ENCODE data around the gene C20orf141. TPM values are rescaled to one million over a fixed set of nuclear protein-coding genes. Genes with fewer than 3 reads are reported as not detected.

C20orf141 gene
- total RNA-seq, 1 experiment from 2014 or later = not detected

DNA sequence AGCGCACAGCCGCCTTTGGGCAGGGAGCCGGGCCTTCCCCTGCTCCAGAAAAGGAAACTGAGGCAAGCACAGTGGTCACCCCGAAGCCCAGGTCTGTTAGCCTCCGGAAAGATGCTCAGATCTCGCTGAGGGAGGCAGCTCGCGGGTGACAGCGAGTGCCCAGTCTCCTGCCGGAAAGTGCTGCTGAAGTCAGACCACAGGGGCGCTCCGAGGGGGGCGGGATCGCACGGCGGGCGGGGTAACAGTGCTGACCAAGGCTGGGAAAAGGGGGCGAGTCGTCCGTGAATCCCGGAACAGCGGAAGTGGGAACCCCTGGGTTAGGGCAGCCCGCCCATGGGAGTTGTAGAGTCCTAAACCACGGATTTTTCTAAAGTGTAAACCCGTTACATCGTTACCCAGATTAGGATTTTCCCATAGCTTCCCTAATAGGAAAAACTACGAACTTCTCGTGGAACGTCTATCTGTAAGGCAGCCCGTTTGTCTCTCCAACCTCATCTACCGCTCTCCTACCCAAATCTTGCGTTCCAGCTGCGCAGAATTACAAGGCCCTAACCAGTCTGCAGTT, 26.3 kb downstream of the C20orf141 start:
- Histone ChIP-seq H3K4me2 (ENCODE audit: low read depth, low read length, poor library complexity, severe bottlenecking) (peak overlapping the region; percentile 96), H3K27me3 (ENCODE audit: low read length) (no peaks in the 10 kb centered on the region), H3K36me3 (ENCODE audit: insufficient read depth, low read length) (no peaks in the 10 kb centered on the region), H4K20me1 (ENCODE audit: insufficient read depth, low read depth, low read length) (no peaks in the 10 kb centered on the region), H3K9me2 (replicated peaks; ENCODE audit: insufficient read depth, low read length) (no peaks in the 10 kb centered on the region), H3K27ac (ENCODE audit: low read length) (no peak overlapping the region; the same call in 1 of the 2 replicates), H3K4me1 (ENCODE audit: low read length) (peaks cover 52% of the 10 kb centered on the region), H2AFZ (ENCODE audit: low read length) (peak overlapping the region; percentile 67; the same call in 1 of the 2 replicates), H3K4me3 (ENCODE audit: low read length) (peak overlapping the region; percentile 95), H3K9ac (ENCODE audit: low read length) (peak overlapping the region; percentile 83), H3K9me3 (ENCODE audit: low read length) (no peaks in the 10 kb centered on the region), H3K79me2 (ENCODE audit: low read length) (peaks cover 38% of the 10 kb centered on the region)
- DNase-seq = peak; percentile 64

DNA sequence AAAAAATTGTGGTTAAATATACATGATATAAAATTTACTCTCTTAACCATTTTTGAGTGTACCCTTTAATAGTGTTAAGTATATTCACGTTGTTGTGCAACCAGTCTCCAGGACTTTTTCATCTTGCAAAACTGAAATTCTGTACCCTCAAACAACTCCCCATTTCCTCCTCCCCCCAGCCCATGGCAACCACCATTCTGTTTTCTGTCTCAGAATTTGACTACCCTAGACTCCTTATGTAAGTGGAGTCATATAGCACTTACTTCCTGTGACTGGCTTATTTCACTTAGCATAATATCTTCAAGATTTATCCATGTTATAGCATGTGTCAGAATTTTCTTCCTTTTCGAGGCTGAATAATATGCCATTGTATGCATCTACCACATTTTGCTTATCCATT, 30.8 kb downstream of the C20orf141 start:
- Histone ChIP-seq H3K9ac (ENCODE audit: low read length) (no peak overlapping the region), H3K9me2 (replicated peaks; ENCODE audit: insufficient read depth, low read length) (no peaks in the 10 kb centered on the region), H3K79me2 (ENCODE audit: low read length) (peaks cover 56% of the 10 kb centered on the region), H4K20me1 (ENCODE audit: insufficient read depth, low read depth, low read length) (no peaks in the 10 kb centered on the region), H3K4me1 (ENCODE audit: low read length) (peaks cover 18% of the 10 kb centered on the region), H3K36me3 (ENCODE audit: insufficient read depth, low read length) (no peaks in the 10 kb centered on the region), H2AFZ (ENCODE audit: low read length) (no peak overlapping the region), H3K4me3 (ENCODE audit: low read length) (no peak overlapping the region), H3K9me3 (ENCODE audit: low read length) (no peaks in the 10 kb centered on the region), H3K4me2 (ENCODE audit: low read depth, low read length, poor library complexity, severe bottlenecking) (no peak overlapping the region), H3K27ac (ENCODE audit: low read length) (no peak overlapping the region), H3K27me3 (ENCODE audit: low read length) (no peaks in the 10 kb centered on the region)
- DNase-seq = no peak

GRCh38 chr20:2846698-2847097, 31.9 kb downstream of the C20orf141 start:
- Histone ChIP-seq H3K79me2 (ENCODE audit: low read length) (peaks cover 46% of the 10 kb centered on the region), H3K9me3 (ENCODE audit: low read length) (no peaks in the 10 kb centered on the region), H3K4me2 (ENCODE audit: low read depth, low read length, poor library complexity, severe bottlenecking) (no peak overlapping the region), H3K27ac (ENCODE audit: low read length) (no peak overlapping the region), H3K9me2 (replicated peaks; ENCODE audit: insufficient read depth, low read length) (no peaks in the 10 kb centered on the region), H3K36me3 (ENCODE audit: insufficient read depth, low read length) (no peaks in the 10 kb centered on the region), H3K27me3 (ENCODE audit: low read length) (no peaks in the 10 kb centered on the region), H3K4me3 (ENCODE audit: low read length) (no peak overlapping the region), H3K9ac (ENCODE audit: low read length) (no peak overlapping the region), H3K4me1 (ENCODE audit: low read length) (peaks cover 14% of the 10 kb centered on the region), H2AFZ (ENCODE audit: low read length) (no peak overlapping the region), H4K20me1 (ENCODE audit: insufficient read depth, low read depth, low read length) (no peaks in the 10 kb centered on the region)
- DNase-seq = no peak

- no peak overlapping the region for H3K9ac ChIP-seq (ENCODE audit: low read length)
- no peak overlapping the region for H3K27ac ChIP-seq (ENCODE audit: low read length)
- H3K27me3 ChIP-seq (ENCODE audit: low read length) = no peaks in the 10 kb centered on the region
Observed at GRCh38 chr20:2847802-2848201, 33.0 kb downstream of the C20orf141 start.

GRCh38 chr20:2849529-2849928, 34.7 kb downstream of the C20orf141 start:
- DNase-seq = no peak
- H4K20me1 ChIP-seq (ENCODE audit: insufficient read depth, low read depth, low read length) = no peaks in the 10 kb centered on the region

More at GRCh38 chr20:2847802-2848201, 33.0 kb downstream of the C20orf141 start:
- Histone ChIP-seq H3K4me1 (ENCODE audit: low read length) (peaks cover 10% of the 10 kb centered on the region), H3K9me3 (ENCODE audit: low read length) (no peaks in the 10 kb centered on the region), H3K36me3 (ENCODE audit: insufficient read depth, low read length) (no peaks in the 10 kb centered on the region), H3K4me3 (ENCODE audit: low read length) (no peak overlapping the region), H4K20me1 (ENCODE audit: insufficient read depth, low read depth, low read length) (no peaks in the 10 kb centered on the region), H2AFZ (ENCODE audit: low read length) (no peak overlapping the region), H3K9me2 (replicated peaks; ENCODE audit: insufficient read depth, low read length) (no peaks in the 10 kb centered on the region), H3K4me2 (ENCODE audit: low read depth, low read length, poor library complexity, severe bottlenecking) (no peak overlapping the region), H3K79me2 (ENCODE audit: low read length) (peaks cover 43% of the 10 kb centered on the region)
- DNase-seq = no peak

DNA sequence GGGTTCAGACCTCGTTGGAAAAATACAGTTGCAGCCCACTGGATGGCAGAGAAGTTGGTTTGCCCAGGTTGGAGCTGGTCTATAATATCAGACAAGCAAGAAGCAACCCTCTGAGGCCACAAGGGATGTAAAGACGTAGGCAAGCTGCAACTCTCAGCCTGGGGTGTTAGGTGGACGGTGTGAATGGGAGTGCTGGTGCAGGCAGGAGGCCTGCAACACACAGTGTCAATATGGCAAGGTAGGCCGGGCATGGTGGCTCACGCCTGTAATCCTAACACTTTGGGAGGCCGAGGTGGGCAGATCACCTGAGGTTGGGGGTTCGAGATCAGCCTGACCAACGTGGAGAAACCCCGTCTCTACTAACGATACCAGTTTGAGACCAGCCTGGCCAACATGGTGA, 36.3 kb downstream of the C20orf141 start:
- H3K79me2 ChIP-seq (ENCODE audit: low read length) = peaks cover 35% of the 10 kb centered on the region

More at GRCh38 chr20:2849529-2849928, 34.7 kb downstream of the C20orf141 start:
- Histone ChIP-seq H3K79me2 (ENCODE audit: low read length) (peaks cover 31% of the 10 kb centered on the region), H2AFZ (ENCODE audit: low read length) (no peak overlapping the region), H3K9me2 (replicated peaks; ENCODE audit: insufficient read depth, low read length) (no peaks in the 10 kb centered on the region), H3K9ac (ENCODE audit: low read length) (no peak overlapping the region), H3K9me3 (ENCODE audit: low read length) (no peaks in the 10 kb centered on the region), H3K27me3 (ENCODE audit: low read length) (no peaks in the 10 kb centered on the region), H3K4me2 (ENCODE audit: low read depth, low read length, poor library complexity, severe bottlenecking) (no peak overlapping the region), H3K4me1 (ENCODE audit: low read length) (peaks cover 10% of the 10 kb centered on the region), H3K4me3 (ENCODE audit: low read length) (no peak overlapping the region), H3K27ac (ENCODE audit: low read length) (no peak overlapping the region), H3K36me3 (ENCODE audit: insufficient read depth, low read length) (no peaks in the 10 kb centered on the region)

GRCh38 chr20:2858591-2858990, 43.8 kb downstream of the C20orf141 start:
- H3K9ac ChIP-seq (ENCODE audit: low read length) = no peak overlapping the region
- no peaks in the 10 kb centered on the region for H3K9me2 ChIP-seq (replicated peaks; ENCODE audit: insufficient read depth, low read length)
- H3K36me3 ChIP-seq (ENCODE audit: insufficient read depth, low read length) = no peaks in the 10 kb centered on the region
- H3K4me2 ChIP-seq (ENCODE audit: low read depth, low read length, poor library complexity, severe bottlenecking) = no peak overlapping the region
- H2AFZ ChIP-seq (ENCODE audit: low read length) = no peak overlapping the region
- H3K9me3 ChIP-seq (ENCODE audit: low read length) = no peaks in the 10 kb centered on the region
- no peak for DNase-seq
- no peaks in the 10 kb centered on the region for H4K20me1 ChIP-seq (ENCODE audit: insufficient read depth, low read depth, low read length)
- no peak overlapping the region for H3K4me3 ChIP-seq (ENCODE audit: low read length)
- H3K4me1 ChIP-seq (ENCODE audit: low read length) = no peaks in the 10 kb centered on the region
- no peak overlapping the region for H3K27ac ChIP-seq (ENCODE audit: low read length)
- H3K79me2 ChIP-seq (ENCODE audit: low read length) = peaks cover 19% of the 10 kb centered on the region
- H3K27me3 ChIP-seq (ENCODE audit: low read length) = no peaks in the 10 kb centered on the region

More for the DNA sequence above, 36.3 kb downstream of the C20orf141 start:
- H2AFZ ChIP-seq (ENCODE audit: low read length) = no peak overlapping the region
- H3K36me3 ChIP-seq (ENCODE audit: insufficient read depth, low read length) = no peaks in the 10 kb centered on the region
- no peak for DNase-seq
- no peaks in the 10 kb centered on the region for H3K9me2 ChIP-seq (replicated peaks; ENCODE audit: insufficient read depth, low read length)
- no peak overlapping the region for H3K4me3 ChIP-seq (ENCODE audit: low read length)
- H3K27ac ChIP-seq (ENCODE audit: low read length) = no peak overlapping the region
- no peak overlapping the region for H3K4me2 ChIP-seq (ENCODE audit: low read depth, low read length, poor library complexity, severe bottlenecking)
- no peaks in the 10 kb centered on the region for H3K9me3 ChIP-seq (ENCODE audit: low read length)
- no peaks in the 10 kb centered on the region for H3K4me1 ChIP-seq (ENCODE audit: low read length)
- no peaks in the 10 kb centered on the region for H3K27me3 ChIP-seq (ENCODE audit: low read length)
- no peaks in the 10 kb centered on the region for H4K20me1 ChIP-seq (ENCODE audit: insufficient read depth, low read depth, low read length)
- H3K9ac ChIP-seq (ENCODE audit: low read length) = no peak overlapping the region

DNA sequence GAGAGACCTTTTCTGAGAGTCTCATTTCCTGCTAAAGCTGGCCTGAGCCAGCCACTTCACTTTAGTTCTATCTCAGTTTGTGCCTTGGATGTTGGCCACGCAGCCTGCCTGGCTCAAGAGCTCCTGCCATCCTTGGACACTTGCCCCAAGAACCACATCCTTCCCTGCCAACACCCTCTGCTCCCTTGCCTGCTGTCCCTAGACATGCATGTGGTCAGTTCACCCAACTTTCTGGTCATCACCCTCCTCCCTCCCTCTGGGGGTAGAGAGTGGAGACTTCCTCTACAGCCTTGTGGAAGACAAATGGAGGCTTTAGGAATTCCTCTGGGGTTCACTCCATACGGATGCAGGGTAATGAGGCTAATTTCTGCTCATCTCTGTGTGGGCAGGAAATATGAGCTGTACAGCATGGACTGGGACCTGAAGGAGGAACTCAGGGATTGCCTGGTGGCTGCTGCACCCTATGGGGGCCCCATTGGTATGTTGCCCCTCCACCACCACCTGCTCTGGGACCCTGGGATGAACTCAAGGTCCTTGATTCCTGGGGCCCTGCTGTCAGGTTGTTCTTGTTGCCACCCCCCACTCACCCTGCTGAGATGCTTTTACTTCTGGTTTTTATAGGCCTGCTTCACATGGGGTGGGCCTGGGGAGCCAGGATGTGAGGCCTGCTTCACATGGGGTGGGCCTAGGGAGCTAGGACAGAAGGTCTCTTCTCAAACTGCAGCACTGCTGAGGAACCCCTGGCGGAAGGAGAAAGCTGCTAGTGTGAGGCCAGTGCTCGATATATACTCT, 44.7 kb downstream of the C20orf141 start:
- no peak overlapping the region for H3K9ac ChIP-seq (ENCODE audit: low read length)
- no peak overlapping the region for H3K4me2 ChIP-seq (ENCODE audit: low read depth, low read length, poor library complexity, severe bottlenecking)

More for the DNA sequence above, 44.7 kb downstream of the C20orf141 start:
- Histone ChIP-seq H2AFZ (ENCODE audit: low read length) (no peak overlapping the region), H3K9me2 (replicated peaks; ENCODE audit: insufficient read depth, low read length) (no peaks in the 10 kb centered on the region), H4K20me1 (ENCODE audit: insufficient read depth, low read depth, low read length) (no peaks in the 10 kb centered on the region), H3K9me3 (ENCODE audit: low read length) (no peaks in the 10 kb centered on the region), H3K4me3 (ENCODE audit: low read length) (no peak overlapping the region), H3K36me3 (ENCODE audit: insufficient read depth, low read length) (no peaks in the 10 kb centered on the region), H3K79me2 (ENCODE audit: low read length) (peaks cover 19% of the 10 kb centered on the region), H3K4me1 (ENCODE audit: low read length) (no peaks in the 10 kb centered on the region), H3K27me3 (ENCODE audit: low read length) (no peaks in the 10 kb centered on the region), H3K27ac (ENCODE audit: low read length) (no peak overlapping the region)
- DNase-seq = no peak

All from Karpas-422 (cell line).